GM13976 (cell line): ENCODE measurements around the gene KDM3A.

Source experiments
- DNase-seq: peaks from one replicate; pipeline ENCODE4 v3.0.0; 2012; ENCODE audit warnings: low spot score
- CTCF ChIP-seq: IDR thresholded peaks from 2 replicates; pipeline ENCODE4 v1.5.1; 2012; ENCODE audit warnings: borderline replicate concordance, mild to moderate bottlenecking; ENCODE audit not compliant: insufficient read depth; ENCODE audit errors: extremely low read depth, missing control alignments, control extremely low read depth
- in situ Hi-C: fragments of 300-500 bp; cut with MboI; formaldehyde crosslinking; loops from one replicate; pipeline ENCODE4 v1.12.0; 2022; ENCODE audit warnings: low sequenced_read_pairs, mixed read lengths, inconsistent platforms; ENCODE audit not compliant: unreplicated experiment

The KDM3A gene

GRCh38 chr2:86484385-86484784, 43.2 kb downstream of the KDM3A start:
- TF ChIP-seq CTCF = no peak
- DNase-seq = no peak
- in situ Hi-C loops = no loop called here

- DNase-seq = no peak
- in situ Hi-C loops = no loop called here
- no peak for TF ChIP-seq CTCF
Observed at GRCh38 chr2:86485103-86485502, 43.9 kb downstream of the KDM3A start.

- no peak for DNase-seq
- in situ Hi-C loops = no loop called here
Observed at GRCh38 chr2:86485802-86486201, 44.6 kb downstream of the KDM3A start.

GRCh38 chr2:86487062-86487461, 45.9 kb downstream of the KDM3A start:
- no peak for TF ChIP-seq CTCF
- in situ Hi-C loops = no loop called here
- no peak for DNase-seq

More at GRCh38 chr2:86485802-86486201, 44.6 kb downstream of the KDM3A start:
- no peak for TF ChIP-seq CTCF

- in situ Hi-C loops = no loop called here
- no peak for DNase-seq
- no peak for TF ChIP-seq CTCF
Observed at GRCh38 chr2:86488561-86489250, 47.5 kb downstream of the KDM3A start.

GRCh38 chr2:86489542-86489941, 48.4 kb downstream of the KDM3A start:
- no peak for TF ChIP-seq CTCF
- no peak for DNase-seq
- in situ Hi-C loops = no loop called here

- TF ChIP-seq CTCF = no peak
- in situ Hi-C loops = no loop called here
- no peak for DNase-seq
Observed at GRCh38 chr2:86490245-86490644, 49.1 kb downstream of the KDM3A start.
